ENCODE data around the gene STAT5A. TPM values are rescaled to one million over a fixed set of nuclear protein-coding genes. Genes with fewer than 3 reads are reported as not detected.

STAT5A gene
- total and polyA plus RNA-seq, 2 experiments from 2014 or later, result 2.3 to 18.1 TPM

- TF ChIP-seq, protein P1, sequence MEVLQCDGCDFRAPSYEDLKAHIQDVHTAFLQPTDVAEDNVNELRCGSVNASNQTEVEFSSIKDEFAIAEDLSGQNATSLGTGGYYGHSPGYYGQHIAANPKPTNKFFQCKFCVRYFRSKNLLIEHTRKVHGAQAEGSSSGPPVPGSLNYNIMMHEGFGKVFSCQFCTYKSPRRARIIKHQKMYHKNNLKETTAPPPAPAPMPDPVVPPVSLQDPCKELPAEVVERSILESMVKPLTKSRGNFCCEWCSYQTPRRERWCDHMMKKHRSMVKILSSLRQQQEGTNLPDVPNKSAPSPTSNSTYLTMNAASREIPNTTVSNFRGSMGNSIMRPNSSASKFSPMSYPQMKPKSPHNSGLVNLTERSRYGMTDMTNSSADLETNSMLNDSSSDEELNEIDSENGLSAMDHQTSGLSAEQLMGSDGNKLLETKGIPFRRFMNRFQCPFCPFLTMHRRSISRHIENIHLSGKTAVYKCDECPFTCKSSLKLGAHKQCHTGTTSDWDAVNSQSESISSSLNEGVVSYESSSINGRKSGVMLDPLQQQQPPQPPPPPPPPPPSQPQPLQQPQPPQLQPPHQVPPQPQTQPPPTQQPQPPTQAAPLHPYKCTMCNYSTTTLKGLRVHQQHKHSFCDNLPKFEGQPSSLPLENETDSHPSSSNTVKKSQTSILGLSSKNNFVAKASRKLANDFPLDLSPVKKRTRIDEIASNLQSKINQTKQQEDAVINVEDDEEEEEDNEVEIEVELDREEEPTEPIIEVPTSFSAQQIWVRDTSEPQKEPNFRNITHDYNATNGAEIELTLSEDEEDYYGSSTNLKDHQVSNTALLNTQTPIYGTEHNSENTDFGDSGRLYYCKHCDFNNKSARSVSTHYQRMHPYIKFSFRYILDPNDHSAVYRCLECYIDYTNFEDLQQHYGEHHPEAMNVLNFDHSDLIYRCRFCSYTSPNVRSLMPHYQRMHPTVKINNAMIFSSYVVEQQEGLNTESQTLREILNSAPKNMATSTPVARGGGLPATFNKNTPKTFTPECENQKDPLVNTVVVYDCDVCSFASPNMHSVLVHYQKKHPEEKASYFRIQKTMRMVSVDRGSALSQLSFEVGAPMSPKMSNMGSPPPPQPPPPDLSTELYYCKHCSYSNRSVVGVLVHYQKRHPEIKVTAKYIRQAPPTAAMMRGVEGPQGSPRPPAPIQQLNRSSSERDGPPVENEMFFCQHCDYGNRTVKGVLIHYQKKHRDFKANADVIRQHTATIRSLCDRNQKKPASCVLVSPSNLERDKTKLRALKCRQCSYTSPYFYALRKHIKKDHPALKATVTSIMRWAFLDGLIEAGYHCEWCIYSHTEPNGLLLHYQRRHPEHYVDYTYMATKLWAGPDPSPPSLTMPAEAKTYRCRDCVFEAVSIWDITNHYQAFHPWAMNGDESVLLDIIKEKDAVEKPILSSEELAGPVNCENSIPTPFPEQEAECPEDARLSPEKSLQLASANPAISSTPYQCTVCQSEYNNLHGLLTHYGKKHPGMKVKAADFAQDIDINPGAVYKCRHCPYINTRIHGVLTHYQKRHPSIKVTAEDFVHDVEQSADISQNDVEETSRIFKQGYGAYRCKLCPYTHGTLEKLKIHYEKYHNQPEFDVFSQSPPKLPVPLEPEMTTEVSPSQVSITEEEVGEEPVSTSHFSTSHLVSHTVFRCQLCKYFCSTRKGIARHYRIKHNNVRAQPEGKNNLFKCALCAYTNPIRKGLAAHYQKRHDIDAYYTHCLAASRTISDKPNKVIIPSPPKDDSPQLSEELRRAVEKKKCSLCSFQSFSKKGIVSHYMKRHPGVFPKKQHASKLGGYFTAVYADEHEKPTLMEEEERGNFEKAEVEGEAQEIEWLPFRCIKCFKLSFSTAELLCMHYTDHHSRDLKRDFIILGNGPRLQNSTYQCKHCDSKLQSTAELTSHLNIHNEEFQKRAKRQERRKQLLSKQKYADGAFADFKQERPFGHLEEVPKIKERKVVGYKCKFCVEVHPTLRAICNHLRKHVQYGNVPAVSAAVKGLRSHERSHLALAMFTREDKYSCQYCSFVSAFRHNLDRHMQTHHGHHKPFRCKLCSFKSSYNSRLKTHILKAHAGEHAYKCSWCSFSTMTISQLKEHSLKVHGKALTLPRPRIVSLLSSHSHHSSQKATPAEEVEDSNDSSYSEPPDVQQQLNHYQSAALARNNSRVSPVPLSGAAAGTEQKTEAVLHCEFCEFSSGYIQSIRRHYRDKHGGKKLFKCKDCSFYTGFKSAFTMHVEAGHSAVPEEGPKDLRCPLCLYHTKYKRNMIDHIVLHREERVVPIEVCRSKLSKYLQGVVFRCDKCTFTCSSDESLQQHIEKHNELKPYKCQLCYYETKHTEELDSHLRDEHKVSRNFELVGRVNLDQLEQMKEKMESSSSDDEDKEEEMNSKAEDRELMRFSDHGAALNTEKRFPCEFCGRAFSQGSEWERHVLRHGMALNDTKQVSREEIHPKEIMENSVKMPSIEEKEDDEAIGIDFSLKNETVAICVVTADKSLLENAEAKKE (CRISPR knock-in tag; IDR thresholded peaks at IDR 0.05), result no peak
- TF ChIP-seq REST (IDR thresholded peaks at IDR 0.05; ENCODE audit: unreplicated experiment) (no peak), EZH2 (IDR thresholded peaks at IDR 0.05; ENCODE audit: low read depth, unreplicated experiment) (no peak)
These were observed 59.8 kb downstream of the STAT5A start (continued) for GRCh38 chr17:42348104-42348503.

Data from GM23338 (cell line).